GM23338 (cell line): ENCODE results near the gene SOS2. TPM values are rescaled to one million over a fixed set of nuclear protein-coding genes. Genes with fewer than 3 reads are reported as not detected.

Experiments used
- ATAC-seq: fragments of 200-7000 bp; cut with Tn5 transposase; 3 replicates; pipeline ENCODE4 v1.9.1; 2020
- DNase-seq: peaks from one replicate; pipeline ENCODE4 v3.0.0-alpha.2; 2015; ENCODE audit warnings: low spot score
- H2AFZ ChIP-seq: fragments of 200-600 bp; sonication (generic); 2 replicates; pipeline ENCODE4 v1.8.0; 2016; ENCODE audit warnings: antibody characterized with exemption, mild to moderate bottlenecking, moderate library complexity
- H3F3A ChIP-seq: fragments of 200-600 bp; sonication (generic); replicated peaks from 2 replicates; pipeline ENCODE4 v1.8.0; 2017; ENCODE audit warnings: antibody characterized with exemption, mixed run types, low read depth
- H3K27ac ChIP-seq: fragments of 200-600 bp; sonication (generic); 2 replicates; pipeline ENCODE4 v1.6.1; 2016; ENCODE audit warnings: low read depth
- H3K27me3 ChIP-seq: fragments of 200-600 bp; sonication (generic); 2 replicates; pipeline ENCODE4 v1.8.0; 2016; ENCODE audit warnings: mild to moderate bottlenecking, mixed run types, moderate library complexity; ENCODE audit not compliant: insufficient read depth
- H3K36me3 ChIP-seq: fragments of 200-600 bp; sonication (generic); 2 replicates; pipeline ENCODE4 v1.8.0; 2016; ENCODE audit warnings: mild to moderate bottlenecking; ENCODE audit not compliant: insufficient read depth
- H3K4me1 ChIP-seq: fragments of 200-600 bp; sonication (generic); 2 replicates; pipeline ENCODE4 v1.8.0; 2016; ENCODE audit warnings: mild to moderate bottlenecking, moderate library complexity; ENCODE audit not compliant: insufficient read depth
- H3K4me2 ChIP-seq: fragments of 200-600 bp; sonication (generic); 2 replicates; pipeline ENCODE4 v1.7.1; 2017; ENCODE audit warnings: mixed run types
- H3K4me3 ChIP-seq: fragments of 200-600 bp; sonication (generic); 2 replicates; pipeline ENCODE4 v1.6.1; 2016; ENCODE audit warnings: mixed run types
- H3K79me2 ChIP-seq: fragments of 200-600 bp; sonication (generic); replicated peaks from 2 replicates; pipeline ENCODE4 v1.8.0; 2017; ENCODE audit warnings: mild to moderate bottlenecking; ENCODE audit not compliant: insufficient read depth
- H3K9me2 ChIP-seq: fragments of 200-600 bp; sonication (generic); 2 replicates; pipeline ENCODE4 v1.8.0; 2017; ENCODE audit not compliant: insufficient read depth
- H4K20me1 ChIP-seq: fragments of 200-600 bp; sonication (generic); replicated peaks from 2 replicates; pipeline ENCODE4 v1.8.0; 2017; ENCODE audit warnings: mild to moderate bottlenecking; ENCODE audit not compliant: insufficient read depth
- H3K27ac Mint-ChIP-seq: 2 replicates; pipeline ENCODE4 v1.8.0; 2020; ENCODE audit warnings: inconsistent platforms, mild to moderate bottlenecking, moderate library complexity, mixed read lengths
- H3K27me3 Mint-ChIP-seq: 3 replicates; pipeline ENCODE4 v1.8.0; 2022; ENCODE audit warnings: low read depth, mild to moderate bottlenecking, moderate library complexity, mixed read lengths, inconsistent platforms; ENCODE audit not compliant: insufficient read depth, poor library complexity
- H3K36me3 Mint-ChIP-seq: 3 replicates; pipeline ENCODE4 v1.8.0; 2021; ENCODE audit warnings: low read depth, mild to moderate bottlenecking, inconsistent platforms, moderate library complexity, mixed read lengths
- H3K4me1 Mint-ChIP-seq: 3 replicates; pipeline ENCODE4 v1.8.0; 2020; ENCODE audit warnings: mild to moderate bottlenecking, inconsistent platforms, mixed read lengths
- H3K4me3 Mint-ChIP-seq: 3 replicates; pipeline ENCODE4 v1.8.0; 2021; ENCODE audit warnings: moderate library complexity, mild to moderate bottlenecking, inconsistent platforms, mixed read lengths
- H3K9me3 Mint-ChIP-seq: 3 replicates; pipeline ENCODE4 v1.8.0; 2020; ENCODE audit warnings: moderate library complexity, mild to moderate bottlenecking, inconsistent platforms, mixed read lengths
- CREB1 ChIP-seq: fragments of 250-450 bp; sonication (Bioruptor Pico); IDR thresholded peaks from 2 replicates; pipeline ENCODE4 v1.5.0; 2020; ENCODE audit warnings: low read depth, mild to moderate bottlenecking, moderate library complexity
- ETS1 ChIP-seq: IDR thresholded peaks from 2 replicates; pipeline ENCODE4 v1.6.1; 2016; ENCODE audit warnings: antibody characterized with exemption
- EZH2 ChIP-seq: fragments of 200-600 bp; sonication (generic); IDR thresholded peaks from one replicate; pipeline ENCODE4 v1.8.0; 2017; ENCODE audit warnings: antibody characterized with exemption, mild to moderate bottlenecking, low read depth; ENCODE audit not compliant: unreplicated experiment
- EZH2phosphoT487 ChIP-seq: fragments of 200-600 bp; sonication (generic); IDR thresholded peaks from one replicate; pipeline ENCODE4 v1.8.1; 2018; ENCODE audit warnings: antibody characterized with exemption; ENCODE audit not compliant: unreplicated experiment
- JUNB ChIP-seq: IDR thresholded peaks from one replicate; pipeline ENCODE4 v1.6.1; 2016; ENCODE audit warnings: antibody characterized with exemption; ENCODE audit not compliant: unreplicated experiment
- NANOG ChIP-seq: IDR thresholded peaks from 2 replicates; pipeline ENCODE4 v1.6.1; 2016; ENCODE audit warnings: antibody characterized with exemption, borderline replicate concordance
- POLR2AphosphoS5 ChIP-seq: IDR thresholded peaks from 2 replicates; pipeline ENCODE4 v1.6.1; 2016; ENCODE audit warnings: antibody characterized with exemption, low read depth
- REST ChIP-seq: IDR thresholded peaks from one replicate; pipeline ENCODE4 v1.6.1; 2018; ENCODE audit warnings: antibody characterized with exemption; ENCODE audit not compliant: unreplicated experiment
- ZNF331 ChIP-seq: fragments of 250-450 bp; sonication (Bioruptor Pico); IDR thresholded peaks from 2 replicates; pipeline ENCODE4 v1.5.0; 2020; ENCODE audit warnings: low read depth, mild to moderate bottlenecking, moderate library complexity
- polyA plus RNA-seq: library from polyadenylated mRNA; unstranded; fragments of >200 nt; fragmentation: Nextera tagmentation; extraction: Ambion mirVana; gene quantifications from 2 replicates; pipeline ENCODE4 v1.2.1, GENCODE V29; 2016
- total RNA-seq: library from RNA; depleted of rRNA; stranded (reverse); fragments of >200 nt; shearing (Covaris generic); gene quantifications from 2 replicates; pipeline ENCODE4 v1.2.3, GENCODE V29; 2014

SOS2 gene
- total and polyA plus RNA-seq, 2 experiments from 2014 or later = 3.5 to 11.4 TPM

- TF ChIP-seq NANOG (no peak), ZNF331 (CRISPR knock-in tag) (no peak), EZH2 (no peak), ETS1 (no peak), EZH2phosphoT487 (no peak), JUNB (no peak), REST (no peak)
Measured at GRCh38 chr14:50070230-50070629, 161.1 kb downstream of the SOS2 start (continued).

GRCh38 chr14:50069325-50069724, 162.1 kb downstream of the SOS2 start:
- Mint-ChIP-seq H3K27me3 (peaks cover 2% of the 10 kb centered on the region), H3K4me1 (peaks cover 8% of the 10 kb centered on the region; the same call in 2 of the 3 replicates), H3K27ac (no peak overlapping the region), H3K4me3 (no peak overlapping the region), H3K36me3 (no peaks in the 10 kb centered on the region), H3K9me3 (no peaks in the 10 kb centered on the region)
- Histone ChIP-seq H3K4me2 (no peak overlapping the region), H4K20me1 (no peaks in the 10 kb centered on the region), H3K4me1 (no peaks in the 10 kb centered on the region), H3K4me3 (no peak overlapping the region), H2AFZ (no peak overlapping the region), H3K9me2 (no peaks in the 10 kb centered on the region), H3K27me3 (no peaks in the 10 kb centered on the region), H3K36me3 (no peaks in the 10 kb centered on the region), H3K79me2 (no peaks in the 10 kb centered on the region), H3K27ac (no peak overlapping the region), H3F3A (no peaks in the 10 kb centered on the region)
- no peak for TF ChIP-seq CREB1 (CRISPR knock-in tag)
- no peak for TF ChIP-seq REST
- TF ChIP-seq EZH2phosphoT487 = no peak
- TF ChIP-seq POLR2AphosphoS5 = no peak
- no peak for TF ChIP-seq ZNF331 (CRISPR knock-in tag)
- DNase-seq (no peak), ATAC-seq (no peak)
